Effector memory CD8-positive, alpha-beta T cell (primary cell): ENCODE data around the gene SCO1.
A peak's percentile ranks its signal among the peaks of the same experiment; 100 is the strongest.

Experiments used
- ATAC-seq: fragments of 150-1000 bp; cut with Tn5 transposase; replicated peaks from 2 replicates; pipeline ENCODE4 v1.10.0; 2021; ENCODE audit warnings: mild to moderate bottlenecking, moderate library complexity
- DNase-seq, 3 experiments: peaks; one replicate each; pipeline ENCODE4 v3.0.0; 2021
- H3K27ac Mint-ChIP-seq, 2 donors: one replicate each; pipeline ENCODE4 v1.8.0; 2022; ENCODE audit warnings: mild to moderate bottlenecking in 2 of 2, mixed read lengths in 2 of 2, moderate library complexity in 2 of 2
- H3K27me3 Mint-ChIP-seq, 2 donors: one replicate each; pipeline ENCODE4 v1.8.0; 2022; ENCODE audit warnings: mixed read lengths in 2 of 2
- H3K36me3 Mint-ChIP-seq: one replicate; pipeline ENCODE4 v1.8.0; 2022; ENCODE audit warnings: mild to moderate bottlenecking, moderate library complexity, mixed read lengths; ENCODE audit not compliant: insufficient read depth
- H3K4me1 Mint-ChIP-seq, 2 donors: one replicate each; pipeline ENCODE4 v1.8.0; 2022; ENCODE audit warnings: low read depth in 2 of 2, mixed read lengths in 2 of 2
- H3K4me3 Mint-ChIP-seq, 2 donors: one replicate each; pipeline ENCODE4 v1.8.0; 2022; ENCODE audit warnings: mild to moderate bottlenecking in 2 of 2, mixed read lengths in 2 of 2, moderate library complexity in 2 of 2
- H3K9me3 Mint-ChIP-seq, 2 donors: one replicate each; pipeline ENCODE4 v1.8.0; 2022; ENCODE audit warnings: mixed read lengths in 2 of 2
- total RNA-seq, 9 experiments: gene quantifications; one replicate each; lab custom pipeline; 2026; lab: John Stamatoyannopoulos, UW

SCO1 gene
- 26.0 to 77.6 (median 63.6) reads per million in 9 experiments for total RNA-seq

DNA sequence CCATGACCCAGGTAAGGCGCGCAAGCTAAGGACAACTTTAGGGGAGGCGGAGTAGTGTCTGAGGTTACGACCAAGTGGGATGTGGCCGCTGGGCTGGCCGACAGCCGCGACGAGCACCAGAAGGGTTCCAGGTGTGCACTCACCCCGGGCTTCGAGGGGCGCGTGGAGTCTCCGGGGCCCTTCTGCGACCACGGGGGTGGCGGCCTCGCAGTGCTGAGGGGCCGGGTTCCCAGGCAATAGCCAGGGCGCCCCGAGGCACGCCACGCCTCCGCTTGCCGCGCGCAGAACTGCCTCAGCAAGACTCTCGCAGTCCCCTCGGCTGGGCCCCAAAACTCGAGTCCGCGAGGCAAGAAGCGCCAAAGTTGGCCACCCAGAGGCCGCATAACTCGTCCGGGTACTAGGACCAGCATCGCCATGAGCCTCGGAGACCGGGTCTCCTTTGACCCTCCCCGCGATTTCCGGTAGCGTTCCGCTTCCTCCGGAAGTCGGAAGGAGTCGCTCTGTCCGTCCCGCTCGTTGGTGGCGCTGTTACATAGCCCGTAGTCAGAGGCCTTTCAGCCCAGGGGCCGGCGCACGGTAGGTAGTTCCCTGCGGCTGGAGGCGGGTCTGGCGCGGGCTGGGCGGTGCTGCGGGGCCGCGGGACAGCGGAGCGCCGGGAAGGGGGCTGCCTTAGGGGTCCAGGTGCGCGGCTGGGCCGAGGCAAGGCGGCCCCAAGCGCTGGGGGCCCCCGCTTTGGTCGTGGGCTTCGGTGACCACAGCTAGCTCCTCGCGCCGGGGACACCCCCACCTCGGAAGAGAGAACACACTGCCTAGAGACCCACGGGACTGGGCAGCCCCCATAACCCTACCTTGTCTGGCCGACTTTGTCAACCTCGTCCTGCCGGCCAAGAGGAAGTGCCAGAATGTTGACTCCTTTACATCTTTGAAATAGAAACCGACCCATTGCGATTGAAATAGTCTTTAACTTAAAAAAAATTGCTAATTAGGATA lies at the start of gene SCO1, which contains the start of gene ADPRM:
Gene SCO1, minus strand, starts transcription at position 442 of the 990 bp plus-strand sequence. Its CDS starts 26 bp downstream, at position 416.
Gene ADPRM, plus strand, starts transcription at position 503 of the 990 bp plus-strand sequence. CDS start 7,333 bp downstream, outside the sequence.
- Mint-ChIP-seq H3K27me3 (no peaks in the 10 kb centered on the region), H3K4me3 (peak within 1 kb of the TSS; percentile 91 to 98), H3K4me1 (peaks cover 19 to 58% of the 10 kb centered on the region in 2 donors), H3K27ac (peak within 1 kb of the TSS; percentile 93 to 98), H3K9me3 (no peaks in the 10 kb centered on the region), H3K36me3 (peaks cover 13% of the 10 kb centered on the region)
- ATAC-seq (peak; percentile 95), DNase-seq (peak; percentile 83 to 87 (median 85))

DNA sequence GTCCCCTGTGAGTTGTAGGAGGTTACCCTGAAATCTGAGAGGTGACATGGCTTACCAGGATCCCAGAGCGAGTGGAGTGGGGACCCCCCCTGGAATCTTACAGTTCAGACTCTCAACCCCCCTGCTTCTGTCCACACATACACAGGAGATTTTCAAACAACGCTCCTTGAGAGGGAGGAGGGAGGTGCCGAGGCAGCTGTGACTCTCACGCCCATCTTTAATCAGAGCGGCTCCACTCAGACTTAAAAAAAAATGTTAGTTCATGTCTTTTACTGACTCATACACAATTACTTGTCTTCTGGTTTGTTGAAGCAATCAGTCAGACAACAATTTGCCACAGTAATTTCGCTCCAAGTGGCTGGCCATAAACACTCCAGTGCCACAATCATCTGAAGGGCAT lies 47.9 kb upstream of the SCO1 start:
- Mint-ChIP-seq H3K4me3 (no peak overlapping the region), H3K27me3 (peaks cover 31 to 54% of the 10 kb centered on the region in 2 donors), H3K36me3 (peaks cover 2% of the 10 kb centered on the region), H3K27ac (no peak overlapping the region), H3K4me1 (peaks cover 4 to 5% of the 10 kb centered on the region in 2 donors), H3K9me3 (no peaks in the 10 kb centered on the region)
- no peak for DNase-seq
- ATAC-seq = no peak

DNA sequence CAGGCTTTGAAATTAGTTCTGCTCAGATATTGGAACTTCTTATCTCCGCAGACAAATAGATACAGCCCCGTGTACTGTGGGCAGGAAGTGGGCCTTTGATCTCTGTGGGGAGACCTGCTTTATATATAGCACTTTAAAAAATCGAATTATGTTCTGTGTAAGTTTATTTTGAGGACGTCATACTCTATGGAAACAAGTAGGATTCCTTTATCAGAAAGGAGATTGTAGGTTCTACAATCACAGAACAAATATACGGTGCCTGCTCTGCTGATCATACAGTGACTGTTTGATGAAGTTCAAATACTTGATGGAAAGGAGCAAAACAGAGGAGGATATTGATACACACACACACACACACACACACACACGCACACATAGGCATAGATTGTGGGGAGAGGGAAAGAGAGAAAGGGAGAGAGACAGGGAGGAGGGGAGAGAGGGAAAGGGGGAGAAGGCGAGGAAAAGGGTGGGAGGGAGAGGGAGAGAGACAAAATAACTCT lies 47.2 kb upstream of the SCO1 start:
- Mint-ChIP-seq H3K4me3 (no peak overlapping the region), H3K9me3 (no peaks in the 10 kb centered on the region), H3K4me1 (peaks cover 4 to 5% of the 10 kb centered on the region in 2 donors), H3K27me3 (peaks cover 30 to 58% of the 10 kb centered on the region in 2 donors), H3K36me3 (peaks cover 2% of the 10 kb centered on the region), H3K27ac (no peak overlapping the region)
- DNase-seq (no peak), ATAC-seq (peak; percentile 54)

DNA sequence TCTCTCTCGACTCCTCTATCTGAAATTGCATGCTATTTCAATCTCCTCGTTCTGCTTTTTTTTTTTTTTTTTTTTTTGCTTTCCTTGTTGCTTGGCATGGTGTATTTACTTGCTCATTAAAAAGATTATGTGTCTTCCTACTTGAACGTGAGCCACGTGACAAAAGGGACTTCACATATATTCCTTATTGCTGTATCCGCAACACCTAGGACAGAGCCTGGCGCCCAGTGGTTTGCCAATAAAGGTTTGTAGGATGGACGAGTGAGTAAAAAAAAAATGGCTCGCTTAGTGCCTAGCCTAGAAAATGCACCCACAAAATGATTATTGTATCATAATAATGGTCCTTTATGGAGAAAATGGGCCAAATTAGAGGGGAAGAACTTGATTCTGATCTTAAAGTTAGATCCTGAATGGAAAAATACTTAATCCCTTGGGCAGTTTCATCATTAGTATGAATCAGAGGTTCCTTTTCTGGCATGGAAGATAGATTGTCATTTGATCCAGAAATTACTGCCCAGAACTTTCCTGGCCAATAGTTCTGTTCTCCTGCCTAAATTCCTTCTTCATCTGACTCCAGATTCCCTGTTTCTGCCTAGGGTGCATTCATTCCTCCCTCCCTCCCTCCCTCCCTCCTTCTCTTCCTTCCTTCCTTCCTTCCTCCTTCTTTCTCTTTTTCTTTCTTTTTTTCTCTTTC lies 46.1 kb upstream of the SCO1 start:
- ATAC-seq (no peak), DNase-seq (no peak)
- peaks cover 28 to 56% of the 10 kb centered on the region in 2 donors for H3K27me3 Mint-ChIP-seq
- no peak overlapping the region for H3K4me3 Mint-ChIP-seq
- no peak overlapping the region for H3K27ac Mint-ChIP-seq
- peaks cover 3 to 5% of the 10 kb centered on the region in 2 donors for H3K4me1 Mint-ChIP-seq
- H3K36me3 Mint-ChIP-seq = peaks cover 2% of the 10 kb centered on the region
- no peaks in the 10 kb centered on the region for H3K9me3 Mint-ChIP-seq

DNA sequence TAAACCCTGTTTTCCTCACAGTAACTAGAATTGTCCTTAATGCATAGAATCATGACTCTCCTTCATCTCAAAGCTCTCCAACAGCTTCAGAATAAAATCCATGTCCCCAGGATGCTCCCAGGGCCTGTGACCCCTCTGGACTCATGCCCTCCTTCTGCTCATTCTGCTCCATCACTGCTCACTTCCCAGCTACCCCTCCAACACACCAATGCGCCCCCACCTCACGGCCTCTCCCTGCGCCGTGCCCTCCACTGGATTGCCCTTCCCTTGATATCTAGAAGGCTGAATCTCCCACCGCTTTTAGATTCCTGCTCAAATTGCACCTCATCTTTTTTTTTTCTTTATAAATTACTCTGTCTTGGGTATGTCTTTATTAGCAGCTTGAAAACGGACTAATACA lies 45.1 kb upstream of the SCO1 start:
- Mint-ChIP-seq H3K27ac (no peak overlapping the region), H3K27me3 (peaks cover 26 to 48% of the 10 kb centered on the region in 2 donors), H3K36me3 (peaks cover 2% of the 10 kb centered on the region)

DNA sequence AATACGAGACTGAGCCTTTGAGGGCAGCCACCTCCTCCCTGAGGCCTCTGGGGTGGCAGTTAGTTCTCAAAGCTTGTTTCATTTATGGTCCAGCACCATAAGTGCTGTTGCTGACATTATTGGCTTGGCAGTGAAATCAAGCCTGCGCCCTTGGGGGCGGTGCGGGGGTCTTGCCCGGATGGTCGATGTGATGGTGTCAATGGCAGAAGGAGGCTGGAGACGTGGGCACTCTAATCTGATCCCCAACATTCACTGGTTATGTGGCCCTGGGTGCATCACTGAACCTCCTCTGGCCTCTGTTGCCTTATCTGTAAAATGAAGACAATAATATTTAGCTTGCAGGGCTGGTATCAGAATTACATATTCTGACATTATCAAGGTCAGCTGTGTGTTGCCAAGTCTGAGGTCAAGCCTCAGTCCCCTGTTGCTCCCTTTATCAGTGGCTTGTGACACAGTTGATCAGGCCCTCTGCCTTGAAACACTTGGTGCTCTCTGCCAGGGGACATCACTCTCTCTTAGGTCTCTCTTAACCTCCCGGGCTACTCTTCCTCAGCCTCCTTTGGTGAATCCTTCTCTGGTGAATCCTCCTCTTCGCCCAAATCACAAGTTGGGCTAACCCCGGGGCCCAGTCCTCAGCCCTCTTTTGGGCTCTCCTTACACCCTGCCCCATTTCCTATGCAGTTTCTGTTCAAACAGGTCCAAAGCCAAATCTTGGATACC lies 44.2 kb upstream of the SCO1 start:
- H3K4me3 Mint-ChIP-seq = no peak overlapping the region
- H3K27ac Mint-ChIP-seq = no peak overlapping the region
- no peaks in the 10 kb centered on the region for H3K9me3 Mint-ChIP-seq
- H3K36me3 Mint-ChIP-seq = peaks cover 2% of the 10 kb centered on the region
- ATAC-seq = no peak
- peaks cover 26 to 51% of the 10 kb centered on the region in 2 donors for H3K27me3 Mint-ChIP-seq
- H3K4me1 Mint-ChIP-seq = peaks cover 5 to 9% of the 10 kb centered on the region in 2 donors
- no peak for DNase-seq

More for the DNA sequence above, 45.1 kb upstream of the SCO1 start:
- H3K4me3 Mint-ChIP-seq = no peak overlapping the region
- peaks cover 3 to 5% of the 10 kb centered on the region in 2 donors for H3K4me1 Mint-ChIP-seq
- ATAC-seq (no peak), DNase-seq (no peak)
- no peaks in the 10 kb centered on the region for H3K9me3 Mint-ChIP-seq

DNA sequence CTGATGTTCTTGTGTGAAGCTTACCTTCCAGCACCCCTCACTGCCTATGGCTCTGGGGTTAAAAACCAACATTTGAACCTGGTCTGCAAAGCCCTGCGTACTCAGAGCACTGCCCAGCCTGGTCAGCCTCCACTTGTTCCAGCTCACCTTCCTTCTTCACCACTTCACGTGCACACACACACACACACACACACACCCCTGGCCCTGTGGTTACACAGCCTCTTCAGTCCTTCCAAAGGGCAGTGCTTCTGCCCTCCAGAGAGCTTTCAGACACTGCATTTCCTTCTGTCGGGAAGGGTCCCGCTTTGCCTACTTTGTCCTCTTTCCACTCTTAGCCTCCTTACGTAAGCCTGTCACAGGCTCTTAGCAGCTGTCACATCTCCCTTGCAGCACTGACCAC lies 42.1 kb upstream of the SCO1 start:
- ATAC-seq (no peak), DNase-seq (no peak)
- Mint-ChIP-seq H3K4me3 (no peak overlapping the region), H3K9me3 (no peaks in the 10 kb centered on the region), H3K4me1 (peaks cover 3 to 5% of the 10 kb centered on the region in 2 donors), H3K27me3 (peaks cover 28 to 66% of the 10 kb centered on the region in 2 donors), H3K27ac (no peak overlapping the region), H3K36me3 (peaks cover 2% of the 10 kb centered on the region)

DNA sequence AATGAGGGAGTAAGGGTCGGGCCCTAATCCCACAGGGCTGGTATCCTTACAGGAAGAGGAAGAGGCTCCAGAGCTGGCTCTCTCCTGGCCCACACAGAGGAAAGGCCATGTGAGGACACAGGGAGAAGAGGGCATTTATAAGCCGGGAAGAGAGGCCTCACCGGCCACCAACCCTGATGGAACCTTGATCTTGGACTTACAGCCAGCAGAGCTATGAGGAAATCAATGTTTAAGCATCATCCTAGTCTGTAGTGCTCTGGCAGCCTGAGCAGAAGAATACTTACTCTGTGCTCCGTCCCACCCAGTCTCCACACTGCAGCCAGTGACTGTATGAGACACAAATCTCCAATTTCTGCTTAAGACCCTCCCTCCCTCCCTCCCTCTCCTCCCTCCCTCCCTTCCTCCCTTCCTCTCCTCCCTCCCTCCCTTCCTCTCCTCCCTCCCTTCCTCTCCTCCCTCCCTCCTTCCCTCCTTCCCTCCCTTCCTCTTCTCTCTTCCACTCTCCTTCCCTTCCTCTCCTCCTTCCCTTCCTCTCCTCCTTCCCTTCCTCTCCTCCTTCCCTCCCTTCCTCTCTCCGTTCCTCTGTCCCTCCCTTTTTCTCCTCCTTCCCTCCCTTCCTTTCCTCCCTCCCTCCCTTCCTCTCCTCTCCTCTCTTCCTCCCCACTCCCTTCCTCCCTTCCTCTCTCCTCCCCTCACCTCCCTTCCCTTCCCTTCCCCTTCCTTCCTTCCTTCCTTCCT lies 41.4 kb upstream of the SCO1 start:
- peaks cover 30 to 66% of the 10 kb centered on the region in 2 donors for H3K27me3 Mint-ChIP-seq
- H3K27ac Mint-ChIP-seq = no peak overlapping the region
- H3K4me1 Mint-ChIP-seq = peaks cover 3 to 5% of the 10 kb centered on the region in 2 donors
- H3K4me3 Mint-ChIP-seq = no peak overlapping the region
- DNase-seq = no peak
- no peaks in the 10 kb centered on the region for H3K9me3 Mint-ChIP-seq
- ATAC-seq = no peak
- H3K36me3 Mint-ChIP-seq = no peaks in the 10 kb centered on the region

DNA sequence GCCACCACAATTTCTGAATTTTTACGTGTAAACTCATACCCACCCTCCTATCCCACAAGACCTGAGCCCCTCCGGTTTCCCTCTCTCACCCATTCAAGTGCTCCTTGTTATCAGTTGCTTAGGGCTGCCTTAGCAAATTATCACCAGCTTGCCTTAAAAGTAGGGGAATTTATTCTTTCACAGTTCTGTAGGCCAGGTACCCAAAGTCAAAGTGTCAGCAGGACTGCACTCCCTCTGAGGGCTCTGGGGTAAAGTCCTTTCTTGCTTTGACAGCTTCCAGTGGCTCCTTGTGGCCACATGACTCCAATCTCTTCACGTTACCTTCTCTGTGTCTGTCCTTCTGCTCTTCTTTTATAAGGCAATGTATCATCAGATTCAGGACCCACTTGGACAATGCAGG lies 40.4 kb upstream of the SCO1 start:
- Mint-ChIP-seq H3K27me3 (peaks cover 36 to 73% of the 10 kb centered on the region in 2 donors), H3K36me3 (no peaks in the 10 kb centered on the region), H3K27ac (no peak overlapping the region), H3K9me3 (no peaks in the 10 kb centered on the region), H3K4me3 (no peak overlapping the region), H3K4me1 (peaks cover 3 to 5% of the 10 kb centered on the region in 2 donors)
- no peak for ATAC-seq
- DNase-seq = no peak

DNA sequence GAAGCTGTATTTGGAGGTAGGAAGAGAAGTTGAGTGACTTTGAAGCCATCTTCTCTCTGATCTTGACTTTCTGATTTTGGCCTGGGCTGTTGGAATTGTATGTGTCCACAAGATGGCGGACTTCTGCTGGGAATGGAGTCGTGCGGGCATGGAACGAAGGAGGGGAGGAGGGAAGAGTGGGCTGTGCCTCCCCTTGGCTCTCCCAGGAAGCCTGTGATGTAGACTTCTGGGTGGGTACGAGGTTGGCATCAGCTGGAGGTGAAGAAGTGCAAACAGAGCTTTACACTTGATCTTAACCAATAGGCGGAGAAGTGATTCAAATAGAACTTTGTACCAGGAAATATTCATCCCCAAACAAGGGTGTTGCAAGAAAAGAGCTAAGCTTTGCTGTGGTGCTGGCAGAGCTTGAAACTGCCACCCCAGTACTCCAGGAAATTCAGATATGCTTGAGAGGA lies 39.9 kb upstream of the SCO1 start:
- H3K27me3 Mint-ChIP-seq = peaks cover 36 to 73% of the 10 kb centered on the region in 2 donors
- H3K36me3 Mint-ChIP-seq = no peaks in the 10 kb centered on the region
- no peak for DNase-seq
- H3K4me3 Mint-ChIP-seq = peak overlapping the region in 1 of 2 donors; percentile 18
- peaks cover 3 to 5% of the 10 kb centered on the region in 2 donors for H3K4me1 Mint-ChIP-seq
- H3K9me3 Mint-ChIP-seq = no peaks in the 10 kb centered on the region
- no peak for ATAC-seq
- no peak overlapping the region for H3K27ac Mint-ChIP-seq

DNA sequence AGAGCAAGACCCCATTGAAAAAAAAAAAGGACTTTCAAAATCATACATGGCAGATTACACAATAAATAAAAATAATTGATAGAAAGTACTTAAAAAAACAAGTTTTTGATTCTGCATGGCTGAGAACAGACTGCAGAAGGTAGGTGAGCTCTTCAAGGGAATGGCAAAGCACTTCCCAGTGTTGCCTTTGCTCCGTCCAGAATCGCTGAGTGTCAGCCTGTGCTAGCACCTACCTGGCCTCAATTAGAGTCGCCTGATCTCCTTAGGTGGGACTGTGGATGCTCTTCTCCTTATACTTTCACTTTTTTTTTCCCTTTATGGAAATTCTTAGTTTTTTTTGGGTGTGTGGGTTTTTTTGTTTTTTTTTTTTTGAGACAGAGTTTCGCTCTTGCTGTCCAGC lies 38.5 kb upstream of the SCO1 start:
- Mint-ChIP-seq H3K27me3 (peaks cover 44 to 68% of the 10 kb centered on the region in 2 donors), H3K36me3 (no peaks in the 10 kb centered on the region), H3K9me3 (no peaks in the 10 kb centered on the region), H3K4me3 (no peak overlapping the region), H3K4me1 (peaks cover 5 to 6% of the 10 kb centered on the region in 2 donors), H3K27ac (no peak overlapping the region)
- no peak for DNase-seq
- no peak for ATAC-seq

DNA sequence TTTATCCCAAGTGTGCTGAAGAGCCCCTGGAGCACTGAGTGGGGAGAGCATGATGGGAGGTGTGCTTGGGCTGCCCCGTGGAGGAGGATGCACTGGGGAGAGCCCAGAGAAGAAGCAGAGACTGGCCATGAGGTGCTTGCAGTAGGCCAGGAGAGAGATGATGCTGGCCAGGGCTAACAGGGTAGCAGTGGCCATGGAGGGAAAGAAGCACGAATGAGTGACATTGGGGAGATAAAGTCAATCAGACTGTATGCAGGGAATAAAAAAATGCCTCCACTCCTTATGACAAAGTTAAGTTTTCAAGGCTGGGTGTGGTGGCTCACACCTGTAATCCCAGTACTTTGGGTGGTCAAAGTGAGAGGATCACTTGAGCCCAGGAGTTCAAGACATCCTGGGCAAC lies 37.9 kb upstream of the SCO1 start:
- H3K27me3 Mint-ChIP-seq = peaks cover 46 to 68% of the 10 kb centered on the region in 2 donors
- H3K36me3 Mint-ChIP-seq = no peaks in the 10 kb centered on the region
- no peaks in the 10 kb centered on the region for H3K9me3 Mint-ChIP-seq
- H3K27ac Mint-ChIP-seq = no peak overlapping the region
- peaks cover 6 to 12% of the 10 kb centered on the region in 2 donors for H3K4me1 Mint-ChIP-seq
- ATAC-seq = no peak
- DNase-seq = no peak
- H3K4me3 Mint-ChIP-seq = no peak overlapping the region
